ENCODE data around the gene VEGFB.

The VEGFB gene, protein sequence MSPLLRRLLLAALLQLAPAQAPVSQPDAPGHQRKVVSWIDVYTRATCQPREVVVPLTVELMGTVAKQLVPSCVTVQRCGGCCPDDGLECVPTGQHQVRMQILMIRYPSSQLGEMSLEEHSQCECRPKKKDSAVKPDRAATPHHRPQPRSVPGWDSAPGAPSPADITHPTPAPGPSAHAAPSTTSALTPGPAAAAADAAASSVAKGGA

DNA sequence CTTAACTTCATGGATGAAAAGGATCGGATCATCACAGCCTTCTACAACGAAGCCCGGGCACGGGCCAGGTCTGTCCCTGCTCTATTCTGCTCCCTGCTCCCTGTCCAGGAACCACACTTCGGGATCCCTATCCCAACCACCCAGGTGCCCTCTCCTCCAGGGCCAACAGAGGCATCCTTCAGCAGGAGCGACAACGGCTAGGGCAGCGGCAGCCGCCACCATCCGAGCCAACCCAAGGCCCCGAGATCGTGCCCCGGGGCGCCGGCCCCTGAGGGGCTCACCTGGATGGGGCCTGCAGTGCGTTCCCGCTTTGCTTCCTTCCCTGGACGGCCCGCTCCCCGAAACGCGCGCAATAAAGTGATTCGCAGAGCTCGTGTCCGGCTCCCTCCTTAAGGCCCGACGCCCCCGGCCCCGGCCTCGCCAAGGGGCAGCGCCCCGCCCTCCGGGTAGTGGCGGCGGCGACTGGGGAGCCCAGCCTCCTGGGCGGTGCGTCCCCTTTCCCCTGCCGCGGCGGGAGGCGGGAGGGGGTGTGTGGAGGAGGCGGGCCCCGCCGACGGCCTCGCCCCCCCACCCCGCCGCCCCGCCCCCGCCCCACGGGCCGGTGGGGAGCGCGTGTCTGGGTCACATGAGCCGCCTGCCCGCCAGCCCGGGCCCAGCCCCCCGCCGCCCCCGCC is at the start of gene VEGFB:
TSS of gene VEGFB (plus strand) at position 672 of the 674 bp plus-strand sequence. CDS start 250 bp downstream, outside the sequence.
- TF ChIP-seq, protein P1, sequence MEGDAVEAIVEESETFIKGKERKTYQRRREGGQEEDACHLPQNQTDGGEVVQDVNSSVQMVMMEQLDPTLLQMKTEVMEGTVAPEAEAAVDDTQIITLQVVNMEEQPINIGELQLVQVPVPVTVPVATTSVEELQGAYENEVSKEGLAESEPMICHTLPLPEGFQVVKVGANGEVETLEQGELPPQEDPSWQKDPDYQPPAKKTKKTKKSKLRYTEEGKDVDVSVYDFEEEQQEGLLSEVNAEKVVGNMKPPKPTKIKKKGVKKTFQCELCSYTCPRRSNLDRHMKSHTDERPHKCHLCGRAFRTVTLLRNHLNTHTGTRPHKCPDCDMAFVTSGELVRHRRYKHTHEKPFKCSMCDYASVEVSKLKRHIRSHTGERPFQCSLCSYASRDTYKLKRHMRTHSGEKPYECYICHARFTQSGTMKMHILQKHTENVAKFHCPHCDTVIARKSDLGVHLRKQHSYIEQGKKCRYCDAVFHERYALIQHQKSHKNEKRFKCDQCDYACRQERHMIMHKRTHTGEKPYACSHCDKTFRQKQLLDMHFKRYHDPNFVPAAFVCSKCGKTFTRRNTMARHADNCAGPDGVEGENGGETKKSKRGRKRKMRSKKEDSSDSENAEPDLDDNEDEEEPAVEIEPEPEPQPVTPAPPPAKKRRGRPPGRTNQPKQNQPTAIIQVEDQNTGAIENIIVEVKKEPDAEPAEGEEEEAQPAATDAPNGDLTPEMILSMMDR (conservative IDR thresholded peaks at IDR 0.05) = no peak
- H3K27ac ChIP-seq = peak within 1 kb of the TSS; percentile 95

GRCh38 chr11:64185175-64185692 is 49.1 kb upstream of the VEGFB start:
- no peak overlapping the region for H3K27ac ChIP-seq
- TF ChIP-seq, protein P1 (conservative IDR thresholded peaks at IDR 0.05) = no peak; the same call in 1 of the 2 replicates

GRCh38 chr11:64185693-64186491 is 48.5 kb upstream of the VEGFB start, which contains the start of gene STIP1:
STIP1 (plus strand) TSS chr11:64186171; CDS start chr11:64186262, 91 bp downstream.
- TF ChIP-seq, protein P1 (conservative IDR thresholded peaks at IDR 0.05) = peak; percentile 76
- H3K27ac ChIP-seq = no peak within 1 kb of the TSS

DNA sequence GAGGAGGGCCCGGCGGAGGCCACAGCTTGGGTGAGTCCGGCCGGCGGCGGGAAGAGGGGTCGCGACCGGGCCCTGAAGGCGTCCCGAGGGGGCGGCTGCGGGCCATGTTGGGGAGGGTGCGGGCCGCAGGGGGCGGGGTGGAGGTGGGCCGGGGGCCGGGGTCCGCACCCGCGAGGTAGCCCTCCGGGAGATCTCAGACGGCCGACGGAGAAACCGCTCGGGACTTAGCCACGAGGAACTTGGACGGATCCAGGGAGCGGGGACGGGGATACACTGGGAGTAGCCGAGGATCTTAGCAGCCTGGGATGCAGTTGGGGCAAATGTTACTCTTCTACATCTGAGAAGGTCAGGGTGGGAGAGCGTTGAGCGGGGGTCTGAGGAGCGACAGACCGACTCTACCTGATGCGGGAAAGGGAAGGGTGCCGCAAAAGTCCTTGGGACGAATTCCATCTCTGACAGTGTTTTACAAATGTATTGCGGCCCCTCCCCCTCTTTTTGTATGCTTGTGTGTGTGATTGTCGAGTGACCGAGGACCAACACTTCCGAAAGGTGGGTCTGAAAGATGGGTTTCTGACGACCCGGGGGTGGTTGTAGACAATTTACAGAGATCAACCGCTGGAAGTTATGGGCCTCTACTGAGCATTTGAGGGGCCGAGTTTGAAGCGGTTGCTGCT is 47.8 kb upstream of the VEGFB start:
- H3K27ac ChIP-seq = no peak overlapping the region
- TF ChIP-seq, protein P1 (conservative IDR thresholded peaks at IDR 0.05) = no peak

- TF ChIP-seq, protein P1 (conservative IDR thresholded peaks at IDR 0.05) = no peak
Measured at GRCh38 chr11:64192434-64192833, 42.0 kb upstream of the VEGFB start.

GRCh38 chr11:64196626-64197025 is 37.8 kb upstream of the VEGFB start:
- TF ChIP-seq, protein P1 (conservative IDR thresholded peaks at IDR 0.05) = no peak
- no peak overlapping the region for H3K27ac ChIP-seq

More at GRCh38 chr11:64192434-64192833, 42.0 kb upstream of the VEGFB start:
- H3K27ac ChIP-seq = no peak overlapping the region

Measured in VCaP (cell line).